ENCODE data around the gene GALNS. TPM values are rescaled to one million over a fixed set of nuclear protein-coding genes. Genes with fewer than 3 reads are reported as not detected.

GALNS gene, protein sequence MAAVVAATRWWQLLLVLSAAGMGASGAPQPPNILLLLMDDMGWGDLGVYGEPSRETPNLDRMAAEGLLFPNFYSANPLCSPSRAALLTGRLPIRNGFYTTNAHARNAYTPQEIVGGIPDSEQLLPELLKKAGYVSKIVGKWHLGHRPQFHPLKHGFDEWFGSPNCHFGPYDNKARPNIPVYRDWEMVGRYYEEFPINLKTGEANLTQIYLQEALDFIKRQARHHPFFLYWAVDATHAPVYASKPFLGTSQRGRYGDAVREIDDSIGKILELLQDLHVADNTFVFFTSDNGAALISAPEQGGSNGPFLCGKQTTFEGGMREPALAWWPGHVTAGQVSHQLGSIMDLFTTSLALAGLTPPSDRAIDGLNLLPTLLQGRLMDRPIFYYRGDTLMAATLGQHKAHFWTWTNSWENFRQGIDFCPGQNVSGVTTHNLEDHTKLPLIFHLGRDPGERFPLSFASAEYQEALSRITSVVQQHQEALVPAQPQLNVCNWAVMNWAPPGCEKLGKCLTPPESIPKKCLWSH
- 62.2 TPM for total RNA-seq

DNA sequence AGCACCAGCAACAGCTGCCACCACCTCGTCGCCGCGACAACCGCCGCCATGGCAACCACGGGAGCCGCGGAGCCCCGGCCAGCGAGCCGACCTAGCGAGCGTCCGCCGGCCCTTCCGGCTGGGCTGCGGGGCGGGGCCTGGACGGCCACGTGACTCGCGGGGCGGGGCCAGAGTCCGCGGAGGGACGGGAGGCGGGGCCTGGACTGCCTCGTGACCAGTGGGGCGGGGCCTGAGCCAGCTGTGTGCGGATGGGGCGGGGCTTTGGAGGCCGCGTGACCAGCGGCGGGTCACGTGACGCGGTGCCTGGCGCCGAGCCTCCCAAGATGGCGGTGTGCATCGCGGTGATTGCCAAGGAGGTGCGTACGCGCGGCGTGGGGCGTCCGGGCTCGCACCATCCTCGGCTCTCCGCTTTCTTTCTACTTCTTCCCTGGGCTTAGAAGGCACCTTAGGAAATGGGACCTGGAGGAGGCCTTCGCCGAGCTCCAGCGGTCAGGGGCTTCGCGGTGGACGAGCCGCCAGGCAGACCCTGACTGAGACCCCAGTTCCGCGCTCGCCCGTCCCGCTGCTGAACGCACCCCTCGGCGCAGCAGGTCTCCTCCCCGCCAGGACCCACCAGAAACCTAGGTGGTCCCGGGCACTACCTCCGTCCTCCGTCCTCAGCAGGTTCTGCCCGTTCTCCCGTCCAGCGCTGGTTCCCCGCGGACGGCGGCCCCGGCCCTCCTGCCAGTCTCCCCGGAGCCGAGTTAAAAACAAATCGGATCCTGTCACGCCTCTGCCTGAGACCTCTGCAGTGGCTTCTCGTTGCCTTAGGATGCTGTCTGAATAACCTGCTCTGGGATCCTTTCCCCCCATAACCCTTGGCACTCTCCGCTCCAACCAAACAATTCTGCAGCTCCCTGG, at the start of gene GALNS, which contains the start of gene TRAPPC2L:
Gene GALNS, minus strand, starts transcription at position 120 of the 900 bp plus-strand sequence. Its CDS starts 70 bp downstream, at position 50.
Gene TRAPPC2L, plus strand, starts transcription at position 300 of the 900 bp plus-strand sequence. Its CDS starts 24 bp downstream, at position 324.
- H3K4me1 ChIP-seq = peaks cover 13 to 14% of the 10 kb centered on the region in 2 donors
- DNase-seq (ENCODE audit: low spot score in 2 of 2) = peak; percentile 92 to 99
- no peaks in the 10 kb centered on the region for H3K27me3 ChIP-seq
- H3K9me3 ChIP-seq = no peaks in the 10 kb centered on the region
- H3K36me3 ChIP-seq = peaks cover 30 to 34% of the 10 kb centered on the region in 2 donors
- TF ChIP-seq, protein P1, sequence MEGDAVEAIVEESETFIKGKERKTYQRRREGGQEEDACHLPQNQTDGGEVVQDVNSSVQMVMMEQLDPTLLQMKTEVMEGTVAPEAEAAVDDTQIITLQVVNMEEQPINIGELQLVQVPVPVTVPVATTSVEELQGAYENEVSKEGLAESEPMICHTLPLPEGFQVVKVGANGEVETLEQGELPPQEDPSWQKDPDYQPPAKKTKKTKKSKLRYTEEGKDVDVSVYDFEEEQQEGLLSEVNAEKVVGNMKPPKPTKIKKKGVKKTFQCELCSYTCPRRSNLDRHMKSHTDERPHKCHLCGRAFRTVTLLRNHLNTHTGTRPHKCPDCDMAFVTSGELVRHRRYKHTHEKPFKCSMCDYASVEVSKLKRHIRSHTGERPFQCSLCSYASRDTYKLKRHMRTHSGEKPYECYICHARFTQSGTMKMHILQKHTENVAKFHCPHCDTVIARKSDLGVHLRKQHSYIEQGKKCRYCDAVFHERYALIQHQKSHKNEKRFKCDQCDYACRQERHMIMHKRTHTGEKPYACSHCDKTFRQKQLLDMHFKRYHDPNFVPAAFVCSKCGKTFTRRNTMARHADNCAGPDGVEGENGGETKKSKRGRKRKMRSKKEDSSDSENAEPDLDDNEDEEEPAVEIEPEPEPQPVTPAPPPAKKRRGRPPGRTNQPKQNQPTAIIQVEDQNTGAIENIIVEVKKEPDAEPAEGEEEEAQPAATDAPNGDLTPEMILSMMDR (IDR thresholded peaks at IDR 0.05) = no peak
- H3K27ac ChIP-seq = peak within 1 kb of the TSS; percentile 54 to 66
- intact Hi-C loops (cut with DNase I) = loop anchor here (1.0 to 5.0 kb wide), 8 partner anchors 46 to 634 kb away; partner anchors contain the start of genes ANKRD11, APRT, CTU2 and MVD
- H3K4me3 ChIP-seq = peak within 1 kb of the TSS; percentile 64 to 87

DNA sequence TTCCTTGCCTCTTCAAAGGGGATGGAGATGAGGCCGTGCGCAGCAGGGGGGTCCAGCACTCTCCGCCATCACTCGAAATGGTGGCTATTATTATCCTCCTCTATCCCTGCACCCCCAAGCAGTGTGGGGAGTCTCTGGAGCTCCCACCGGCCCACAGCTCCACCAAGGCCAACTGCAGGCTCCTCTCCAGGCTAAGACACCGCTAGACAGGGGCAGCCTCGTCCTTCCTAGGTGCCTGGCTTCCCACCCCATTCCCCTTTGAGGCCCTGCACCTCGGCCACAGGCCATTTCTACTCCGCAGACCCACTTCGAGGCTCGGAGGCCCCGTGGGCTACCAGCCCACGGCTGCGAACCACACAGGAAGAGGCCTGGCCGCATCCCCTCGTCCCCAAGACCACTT, 49.3 kb upstream of the GALNS start:
- Histone ChIP-seq H3K36me3 (no peaks in the 10 kb centered on the region), H3K4me3 (no peak overlapping the region), H3K9me3 (no peaks in the 10 kb centered on the region), H3K27me3 (no peaks in the 10 kb centered on the region), H3K4me1 (no peaks in the 10 kb centered on the region), H3K27ac (no peak overlapping the region)
- intact Hi-C loops (cut with DNase I) = no loop called here
- TF ChIP-seq, protein P1 (IDR thresholded peaks at IDR 0.05) = no peak
- no peak for DNase-seq (ENCODE audit: low spot score in 2 of 2)

DNA sequence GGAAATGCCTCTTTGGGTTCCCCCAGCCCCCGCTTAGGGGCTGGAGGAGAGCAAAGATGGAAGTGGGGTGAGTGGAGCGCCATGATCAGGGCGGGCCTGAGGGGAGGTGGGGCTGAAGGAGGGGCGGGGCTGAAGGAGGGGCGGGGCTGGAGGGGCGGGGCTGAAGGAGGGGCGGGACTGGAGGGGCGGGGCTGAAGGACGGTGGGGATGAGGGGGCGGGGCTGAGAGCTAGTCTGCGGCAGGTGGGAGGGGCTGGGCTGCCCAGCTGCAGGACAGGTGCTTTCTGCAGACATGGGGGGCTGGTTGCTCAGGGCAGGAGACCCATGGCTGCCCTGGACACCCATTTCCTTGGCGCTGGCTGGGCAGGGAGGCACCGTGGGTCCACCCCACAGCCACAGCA, 48.8 kb upstream of the GALNS start:
- Histone ChIP-seq H3K4me3 (no peak overlapping the region), H3K27me3 (no peaks in the 10 kb centered on the region), H3K36me3 (no peaks in the 10 kb centered on the region), H3K4me1 (no peaks in the 10 kb centered on the region), H3K9me3 (no peaks in the 10 kb centered on the region), H3K27ac (no peak overlapping the region)
- intact Hi-C loops (cut with DNase I) = no loop called here
- TF ChIP-seq, protein P1 (IDR thresholded peaks at IDR 0.05) = no peak
- no peak for DNase-seq (ENCODE audit: low spot score in 2 of 2)

DNA sequence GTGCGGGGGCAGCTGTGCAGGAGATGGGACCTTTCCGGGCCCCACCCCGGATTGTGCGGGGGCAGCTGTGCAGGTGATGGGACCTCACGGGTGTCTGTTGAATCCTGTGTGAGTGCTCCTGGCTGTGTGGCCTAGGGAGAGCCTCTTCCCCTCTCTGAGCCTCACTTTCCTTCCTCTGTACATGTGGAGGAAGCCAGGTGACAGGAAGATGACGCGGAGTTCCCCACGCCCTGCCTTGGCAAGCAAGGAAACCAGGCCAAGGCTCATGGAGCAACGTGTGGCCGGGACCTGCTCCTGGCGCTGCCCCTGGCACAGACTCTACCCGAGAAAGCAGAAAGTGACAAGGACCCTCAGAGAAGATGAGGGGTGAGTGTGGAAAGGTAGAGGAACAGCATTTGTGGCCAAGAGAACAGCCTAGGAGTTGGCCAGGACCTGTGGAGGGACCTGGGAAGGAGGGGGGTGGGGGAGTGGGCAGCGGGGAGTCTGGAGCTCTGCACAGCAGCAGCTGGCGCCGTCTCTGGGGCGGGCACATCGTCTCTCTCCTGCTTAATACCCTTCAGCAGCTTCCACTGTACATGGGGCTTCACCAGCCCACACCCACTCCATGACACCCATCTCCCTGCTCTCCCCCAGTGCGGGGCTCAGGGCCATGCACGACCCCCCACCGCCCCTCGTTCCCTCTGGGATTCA, 48.1 kb upstream of the GALNS start:
- no peaks in the 10 kb centered on the region for H3K4me1 ChIP-seq
- intact Hi-C loops (cut with DNase I) = no loop called here
- no peaks in the 10 kb centered on the region for H3K36me3 ChIP-seq
- H3K27me3 ChIP-seq = no peaks in the 10 kb centered on the region
- no peak for DNase-seq (ENCODE audit: low spot score in 2 of 2)
- no peak overlapping the region for H3K27ac ChIP-seq
- H3K4me3 ChIP-seq = no peak overlapping the region
- H3K9me3 ChIP-seq = no peaks in the 10 kb centered on the region
- TF ChIP-seq, protein P1 (IDR thresholded peaks at IDR 0.05) = no peak

DNA sequence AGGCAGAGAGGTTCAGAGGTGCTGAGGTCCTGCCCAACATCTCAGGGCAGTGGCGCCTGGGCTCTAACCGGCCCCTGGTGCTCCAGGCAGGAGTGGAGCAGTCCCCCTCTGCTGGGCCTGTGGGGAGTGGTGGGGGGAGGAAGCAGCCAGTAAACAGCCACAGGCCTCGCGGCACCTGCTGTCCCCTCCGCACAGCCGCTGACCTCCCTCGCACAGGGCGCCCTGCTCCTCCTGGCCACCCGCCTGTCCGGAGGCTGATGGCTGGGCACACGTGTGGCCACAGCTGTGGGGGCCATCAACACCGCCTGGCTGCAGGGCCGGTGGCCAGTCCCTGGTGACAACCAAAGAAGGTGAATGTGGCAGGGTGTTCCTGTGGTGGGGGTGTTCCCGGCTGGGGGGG, 46.5 kb upstream of the GALNS start:
- no peak overlapping the region for H3K4me3 ChIP-seq
- intact Hi-C loops (cut with DNase I) = no loop called here
- no peaks in the 10 kb centered on the region for H3K9me3 ChIP-seq
- H3K36me3 ChIP-seq = no peaks in the 10 kb centered on the region
- H3K27me3 ChIP-seq = no peaks in the 10 kb centered on the region
- TF ChIP-seq, protein P1 (IDR thresholded peaks at IDR 0.05) = no peak
- no peak overlapping the region for H3K27ac ChIP-seq
- DNase-seq (ENCODE audit: low spot score in 2 of 2) = no peak
- H3K4me1 ChIP-seq = no peaks in the 10 kb centered on the region

Measured in ascending aorta (tissue), 2 donors.